ENCODE measurements around the gene PLVAP. TPM values are rescaled to one million over a fixed set of nuclear protein-coding genes. Genes with fewer than 3 reads are reported as not detected.
A peak's percentile ranks its signal among the peaks of the same experiment; 100 is the strongest.

Gene PLVAP
- total RNA-seq, 2 donors from 2014 or later = 48.3 to 83.7 TPM

- H3K27me3 ChIP-seq = no peaks in the 10 kb centered on the region
- H3K27ac ChIP-seq = no peak overlapping the region
- peaks cover 0 to under 1% of the 10 kb centered on the region in 2 donors for H3K9me3 ChIP-seq
- no peak for DNase-seq (ENCODE audit: low spot score)
- peak; percentile 17 to 67 for TF ChIP-seq CTCF (IDR thresholded peaks at IDR 0.05)
- H3K36me3 ChIP-seq = no peaks in the 10 kb centered on the region
- H3K4me3 ChIP-seq = no peak overlapping the region
- peaks cover 0 to 29% of the 10 kb centered on the region in 2 donors for H3K4me1 ChIP-seq
These were observed 17.8 kb upstream of the PLVAP start for GRCh38 chr19:17394891-17395415.

GRCh38 chr19:17393914-17394313, 16.8 kb upstream of the PLVAP start, which contains the start of gene CCDC194:
CCDC194 (minus strand) TSS chr19:17394196; CDS start chr19:17394158, 38 bp downstream.
- peaks cover 0 to 29% of the 10 kb centered on the region in 2 donors for H3K4me1 ChIP-seq
- no peaks in the 10 kb centered on the region for H3K27me3 ChIP-seq
- H3K27ac ChIP-seq = no peak within 1 kb of the TSS
- no peak for DNase-seq (ENCODE audit: low spot score)
- H3K4me3 ChIP-seq = no peak within 1 kb of the TSS
- no peak for TF ChIP-seq CTCF (IDR thresholded peaks at IDR 0.05)
- H3K36me3 ChIP-seq = no peaks in the 10 kb centered on the region
- H3K9me3 ChIP-seq = peaks cover 0 to 8% of the 10 kb centered on the region in 2 donors

GRCh38 chr19:17393002-17393401, 15.9 kb upstream of the PLVAP start:
- Histone ChIP-seq H3K9me3 (peaks cover 0 to 8% of the 10 kb centered on the region in 2 donors), H3K4me3 (no peak overlapping the region), H3K27me3 (no peaks in the 10 kb centered on the region), H3K4me1 (peaks cover 0 to 29% of the 10 kb centered on the region in 2 donors), H3K27ac (no peak overlapping the region), H3K36me3 (no peaks in the 10 kb centered on the region)
- TF ChIP-seq CTCF (IDR thresholded peaks at IDR 0.05) = no peak
- DNase-seq (ENCODE audit: low spot score) = no peak

- Histone ChIP-seq H3K36me3 (no peaks in the 10 kb centered on the region), H3K4me3 (peak overlapping the region in 1 of 2 donors; percentile 60), H3K4me1 (peaks cover 0 to 29% of the 10 kb centered on the region in 2 donors), H3K27me3 (no peaks in the 10 kb centered on the region), H3K27ac (no peak overlapping the region), H3K9me3 (peaks cover 0 to 8% of the 10 kb centered on the region in 2 donors)
- no peak for DNase-seq (ENCODE audit: low spot score)
- peak in 1 of 2 donors; percentile 26 for TF ChIP-seq CTCF (IDR thresholded peaks at IDR 0.05)
These were observed 14.4 kb upstream of the PLVAP start for GRCh38 chr19:17391371-17392151.

- peak; percentile 87 for DNase-seq (ENCODE audit: low spot score)
- TF ChIP-seq CTCF (IDR thresholded peaks at IDR 0.05) = peak; percentile 61 to 91
- H3K36me3 ChIP-seq = no peaks in the 10 kb centered on the region
- H3K4me1 ChIP-seq = peaks cover 0 to 32% of the 10 kb centered on the region in 2 donors
- no peaks in the 10 kb centered on the region for H3K27me3 ChIP-seq
- H3K27ac ChIP-seq = peak overlapping the region in 1 of 2 donors; percentile 35
- H3K4me3 ChIP-seq = peak overlapping the region; percentile 33 to 60
- H3K9me3 ChIP-seq = peaks cover 0 to 8% of the 10 kb centered on the region in 2 donors
These were observed 13.7 kb upstream of the PLVAP start for GRCh38 chr19:17390665-17391370.
